OCI-LY1 (cell line): Measurements from ENCODE around the gene IL17RD.

ENCODE experiments used
- H2AFZ ChIP-seq: fragments of 200-600 bp; sonication (generic), shearing (Covaris generic); 2 replicates; pipeline ENCODE4 v1.6.0; 2014; ENCODE audit warnings: antibody characterized with exemption, mild to moderate bottlenecking, low read length
- H3F3A ChIP-seq: fragments of 200-600 bp; sonication (generic), shearing (Covaris generic); 2 replicates; pipeline ENCODE4 v1.6.0; 2014; ENCODE audit warnings: mild to moderate bottlenecking, antibody characterized with exemption, low read length, moderate library complexity; ENCODE audit not compliant: insufficient read depth
- H3K27ac ChIP-seq: fragments of 200-600 bp; sonication (generic); 2 replicates; pipeline ENCODE4 v1.5.1; 2014; ENCODE audit warnings: low read length, mixed run types, mild to moderate bottlenecking, low read depth; ENCODE audit not compliant: poor library complexity, severe bottlenecking
- H3K27me3 ChIP-seq: fragments of 200-600 bp; sonication (generic); 2 replicates; pipeline ENCODE4 v1.6.0; 2014; ENCODE audit warnings: antibody characterized with exemption, mild to moderate bottlenecking, low read length, moderate library complexity; ENCODE audit not compliant: insufficient read depth
- H3K36me3 ChIP-seq: fragments of 200-600 bp; sonication (generic); 2 replicates; pipeline ENCODE4 v1.6.1; 2014; ENCODE audit warnings: mild to moderate bottlenecking, antibody characterized with exemption, low read length, moderate library complexity, mixed read lengths; ENCODE audit not compliant: insufficient read depth
- H3K4me1 ChIP-seq: fragments of 200-600 bp; sonication (generic); 2 replicates; pipeline ENCODE4 v1.5.1; 2014; ENCODE audit warnings: mild to moderate bottlenecking, low read length, moderate library complexity; ENCODE audit not compliant: insufficient read depth, severe bottlenecking
- H3K4me2 ChIP-seq: fragments of 200-600 bp; sonication (generic), shearing (Covaris generic); 2 replicates; pipeline ENCODE4 v1.6.1; 2014; ENCODE audit warnings: low read length
- H3K4me3 ChIP-seq: fragments of 200-600 bp; sonication (generic); 2 replicates; pipeline ENCODE4 v1.5.1; 2014; ENCODE audit warnings: low read length, low read depth, mild to moderate bottlenecking, mixed read lengths; ENCODE audit not compliant: poor library complexity, severe bottlenecking
- H3K79me2 ChIP-seq: fragments of 200-600 bp; shearing (Covaris generic); 2 replicates; pipeline ENCODE4 v1.6.1; 2016; ENCODE audit warnings: mixed run types, low read length, mixed read lengths; ENCODE audit not compliant: insufficient read depth
- H3K9ac ChIP-seq: fragments of 200-600 bp; sonication (generic), shearing (Covaris generic); 2 replicates; pipeline ENCODE4 v1.6.1; 2014; ENCODE audit warnings: mild to moderate bottlenecking, low read length, mixed read lengths
- H3K9me2 ChIP-seq: fragments of 200-600 bp; sonication (generic), shearing (Covaris generic); 2 replicates; pipeline ENCODE4 v1.6.1; 2014; ENCODE audit warnings: low read depth, mild to moderate bottlenecking, low read length, mixed read lengths
- H3K9me3 ChIP-seq: fragments of 200-600 bp; shearing (Covaris generic); 2 replicates; pipeline ENCODE4 v1.6.1; 2014; ENCODE audit warnings: low read length, mixed read lengths
- H4K20me1 ChIP-seq: fragments of 200-600 bp; sonication (generic), shearing (Covaris generic); 2 replicates; pipeline ENCODE4 v1.6.0; 2016; ENCODE audit warnings: mild to moderate bottlenecking, low read length; ENCODE audit not compliant: insufficient read depth
- EZH2 ChIP-seq: fragments of 200-600 bp; sonication (generic), shearing (Covaris generic); IDR thresholded peaks from 2 replicates; pipeline ENCODE4 v1.8.0; 2017; ENCODE audit warnings: borderline replicate concordance, mixed run types, mild to moderate bottlenecking, antibody characterized with exemption, low read length, moderate library complexity, mixed read lengths
- TF ChIP-seq, protein P1 (sequence below): fragments of 200-600 bp; sonication (generic), shearing (Covaris generic); IDR thresholded peaks from 2 replicates; pipeline ENCODE4 v1.5.1; 2017; ENCODE audit warnings: mild to moderate bottlenecking, antibody characterized with exemption, low read length, moderate library complexity, mixed read lengths

IL17RD gene

DNA sequence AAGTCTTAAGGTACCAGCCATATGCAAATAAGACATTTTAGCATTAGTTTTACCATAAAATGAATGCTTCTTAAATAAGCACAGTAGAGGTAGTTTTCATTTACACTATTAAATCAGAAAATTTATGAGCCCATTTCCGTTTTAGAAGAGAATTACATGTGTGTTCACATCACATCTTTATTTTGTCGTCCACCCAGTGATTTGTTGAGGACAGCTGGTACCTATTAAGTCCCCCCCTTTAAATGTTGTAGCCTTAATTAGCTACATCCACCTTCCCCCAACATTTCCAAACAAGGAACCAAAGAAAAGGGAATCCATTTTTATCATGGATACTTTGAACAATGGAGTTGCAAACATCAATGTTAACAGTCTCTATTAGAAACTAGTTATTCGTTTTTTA is 6.8 kb downstream of the IL17RD start:
- no peaks in the 10 kb centered on the region; the same call in 1 of the 2 replicates for H3K27me3 ChIP-seq
- no peaks in the 10 kb centered on the region for H3K9me2 ChIP-seq
- no peaks in the 10 kb centered on the region for H3F3A ChIP-seq
- H3K4me1 ChIP-seq: no peaks in the 10 kb centered on the region
- no peak overlapping the region for H3K4me2 ChIP-seq
- H3K4me3 ChIP-seq: no peak overlapping the region
- no peaks in the 10 kb centered on the region for H4K20me1 ChIP-seq
- no peak for TF ChIP-seq EZH2
- TF ChIP-seq, protein P1, sequence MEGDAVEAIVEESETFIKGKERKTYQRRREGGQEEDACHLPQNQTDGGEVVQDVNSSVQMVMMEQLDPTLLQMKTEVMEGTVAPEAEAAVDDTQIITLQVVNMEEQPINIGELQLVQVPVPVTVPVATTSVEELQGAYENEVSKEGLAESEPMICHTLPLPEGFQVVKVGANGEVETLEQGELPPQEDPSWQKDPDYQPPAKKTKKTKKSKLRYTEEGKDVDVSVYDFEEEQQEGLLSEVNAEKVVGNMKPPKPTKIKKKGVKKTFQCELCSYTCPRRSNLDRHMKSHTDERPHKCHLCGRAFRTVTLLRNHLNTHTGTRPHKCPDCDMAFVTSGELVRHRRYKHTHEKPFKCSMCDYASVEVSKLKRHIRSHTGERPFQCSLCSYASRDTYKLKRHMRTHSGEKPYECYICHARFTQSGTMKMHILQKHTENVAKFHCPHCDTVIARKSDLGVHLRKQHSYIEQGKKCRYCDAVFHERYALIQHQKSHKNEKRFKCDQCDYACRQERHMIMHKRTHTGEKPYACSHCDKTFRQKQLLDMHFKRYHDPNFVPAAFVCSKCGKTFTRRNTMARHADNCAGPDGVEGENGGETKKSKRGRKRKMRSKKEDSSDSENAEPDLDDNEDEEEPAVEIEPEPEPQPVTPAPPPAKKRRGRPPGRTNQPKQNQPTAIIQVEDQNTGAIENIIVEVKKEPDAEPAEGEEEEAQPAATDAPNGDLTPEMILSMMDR: no peak
- no peak overlapping the region for H3K9ac ChIP-seq
- H3K79me2 ChIP-seq: no peaks in the 10 kb centered on the region
- H2AFZ ChIP-seq: no peak overlapping the region
- no peaks in the 10 kb centered on the region for H3K9me3 ChIP-seq
- no peak overlapping the region for H3K27ac ChIP-seq
- no peaks in the 10 kb centered on the region for H3K36me3 ChIP-seq

DNA sequence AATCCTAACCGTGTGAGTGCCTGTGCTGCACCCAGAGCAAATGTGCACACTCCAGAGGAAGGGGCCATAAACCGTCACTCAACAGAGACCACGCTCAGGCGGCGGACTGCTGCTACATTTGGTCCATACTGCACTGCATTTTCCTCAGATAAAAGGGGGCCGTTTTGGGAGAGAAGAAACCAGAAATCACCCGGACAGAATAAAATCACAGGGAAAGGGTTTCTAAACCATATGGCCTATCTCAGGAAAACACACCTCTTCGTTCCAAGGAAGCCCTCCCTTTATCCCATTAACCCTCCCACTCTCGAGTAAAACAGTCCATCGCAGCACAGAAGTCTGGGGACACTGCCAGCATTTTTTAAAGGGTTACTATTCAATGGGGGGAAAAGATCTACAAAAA is 7.6 kb downstream of the IL17RD start:
- H3K79me2 ChIP-seq: no peaks in the 10 kb centered on the region
- no peaks in the 10 kb centered on the region for H3K9me3 ChIP-seq
- no peaks in the 10 kb centered on the region for H4K20me1 ChIP-seq
- no peaks in the 10 kb centered on the region for H3K9me2 ChIP-seq
- H3K4me3 ChIP-seq: no peak overlapping the region
- H3K9ac ChIP-seq: no peak overlapping the region
- no peaks in the 10 kb centered on the region for H3K36me3 ChIP-seq
- no peak overlapping the region for H3K27ac ChIP-seq
- H3K27me3 ChIP-seq: no peaks in the 10 kb centered on the region; the same call in 1 of the 2 replicates
- no peaks in the 10 kb centered on the region for H3K4me1 ChIP-seq
- no peak overlapping the region for H2AFZ ChIP-seq
- no peaks in the 10 kb centered on the region for H3F3A ChIP-seq
- TF ChIP-seq, protein P1: no peak
- TF ChIP-seq EZH2: no peak
- no peak overlapping the region for H3K4me2 ChIP-seq

GRCh38 chr3:57155310-57155643 is 9.9 kb downstream of the IL17RD start:
- Histone ChIP-seq H3K4me3 (no peak overlapping the region), H3K9me2 (no peaks in the 10 kb centered on the region), H3K27me3 (no peaks in the 10 kb centered on the region), H4K20me1 (no peaks in the 10 kb centered on the region), H3K36me3 (no peaks in the 10 kb centered on the region), H3K9me3 (no peaks in the 10 kb centered on the region), H2AFZ (no peak overlapping the region), H3K9ac (no peak overlapping the region), H3K79me2 (no peaks in the 10 kb centered on the region), H3K4me2 (no peak overlapping the region), H3K4me1 (no peaks in the 10 kb centered on the region), H3K27ac (no peak overlapping the region), H3F3A (no peaks in the 10 kb centered on the region)
- TF ChIP-seq EZH2: no peak
- TF ChIP-seq, protein P1: no peak
